ENCODE results near the gene INO80C. TPM values are rescaled to one million over a fixed set of nuclear protein-coding genes. Genes with fewer than 3 reads are reported as not detected.
"Not testable (repeated sequence)": the region's sequence is repeated elsewhere in the genome, so short reads cannot be mapped to it uniquely, and the experiment has no call there.

Gene INO80C
- total RNA-seq, 1 donor from 2014 or later = 12.9 TPM

DNA sequence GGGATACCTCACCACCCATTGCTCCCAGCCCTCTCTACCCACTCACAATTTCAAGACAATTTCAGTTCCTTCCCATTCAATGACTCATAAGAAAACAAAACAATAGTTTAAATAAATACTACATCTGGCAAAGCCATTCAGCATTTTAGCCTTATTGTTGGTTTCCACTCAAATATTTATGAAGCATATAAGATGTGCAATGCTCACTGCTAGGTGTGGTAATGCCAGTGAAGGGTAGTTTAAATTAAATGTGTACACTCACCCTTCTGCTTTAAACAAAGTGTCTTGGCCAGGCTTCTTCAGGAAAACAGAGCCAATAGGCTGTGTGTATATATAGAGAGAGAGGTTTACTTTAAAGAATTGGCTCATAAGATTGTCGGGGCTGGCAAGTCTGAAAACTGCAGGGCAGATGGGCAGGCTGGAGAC is 37.0 kb downstream of the INO80C start:
- DNase-seq (ENCODE audit: low read depth in 2 of 2) = peak in 1 of 2 donors; percentile 62

- DNase-seq (ENCODE audit: low read depth in 2 of 2) = no peak
Measured at GRCh38 chr18:35459997-35460396, 37.8 kb downstream of the INO80C start.

DNA sequence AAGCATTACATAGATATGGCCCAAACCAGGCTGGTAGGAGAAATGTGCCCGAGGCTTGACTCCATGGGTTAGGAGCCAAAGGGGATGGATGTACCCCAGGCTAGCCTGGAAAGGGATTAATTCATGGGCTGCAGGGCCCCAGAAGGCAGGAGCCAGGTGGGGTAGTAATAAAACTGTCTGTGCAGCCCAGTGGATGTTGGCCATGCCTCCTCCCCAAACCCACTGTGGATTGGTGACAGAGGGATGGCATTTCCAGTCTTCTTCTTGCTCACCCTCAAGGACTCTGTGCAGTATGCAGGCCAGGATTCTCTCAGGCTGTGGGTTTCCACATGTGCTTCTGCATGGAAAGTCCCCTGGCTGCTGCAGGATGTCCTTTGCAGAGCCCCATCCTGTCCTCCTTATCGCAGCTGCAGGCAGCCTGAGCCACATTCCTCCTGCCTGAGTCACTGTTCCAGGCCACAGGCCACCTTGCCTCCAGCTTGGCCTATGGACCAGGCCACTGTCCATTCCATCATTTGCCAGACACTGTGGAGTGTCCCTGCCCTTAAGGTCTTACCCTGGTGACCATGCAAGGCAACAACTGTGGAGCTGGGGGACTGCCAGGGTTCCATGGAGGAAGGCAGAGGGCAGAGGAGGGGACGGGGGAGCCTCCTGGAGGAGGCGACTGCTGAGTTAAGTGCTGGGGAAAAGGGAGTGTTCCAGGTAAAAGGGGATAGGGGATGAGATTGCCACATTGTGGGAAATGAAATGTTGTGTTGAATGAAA is 38.9 kb downstream of the INO80C start:
- peak; percentile 98 for DNase-seq (ENCODE audit: low read depth in 2 of 2)

GRCh38 chr18:35458271-35458670 is 39.5 kb downstream of the INO80C start:
- DNase-seq (ENCODE audit: low read depth in 2 of 2) = no peak

- DNase-seq (ENCODE audit: low read depth in 2 of 2) = no peak
Measured at GRCh38 chr18:35457140-35457704, 40.5 kb downstream of the INO80C start.

- DNase-seq (ENCODE audit: low read depth in 2 of 2) = peak; percentile 65 to 79
Measured at GRCh38 chr18:35455926-35456763, 41.6 kb downstream of the INO80C start.

DNA sequence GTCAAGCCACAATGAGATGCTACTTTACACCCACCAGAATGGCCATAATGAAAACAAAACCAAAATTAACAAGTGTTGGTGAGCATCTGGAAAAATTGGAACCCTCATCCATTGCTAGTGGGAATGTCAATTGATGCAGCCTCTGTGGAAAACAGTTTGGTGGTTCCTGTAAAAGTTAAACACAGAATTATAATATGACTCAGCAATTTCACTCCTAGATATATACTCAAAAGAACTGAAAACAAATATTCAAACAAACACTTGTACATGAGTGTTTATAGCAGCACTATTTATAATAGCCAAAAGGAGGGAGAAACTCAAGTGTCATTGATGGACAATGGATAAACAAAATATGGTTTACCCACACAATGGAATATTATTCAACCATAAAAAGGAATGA is 43.0 kb downstream of the INO80C start:
- DNase-seq (ENCODE audit: low read depth in 2 of 2) = no peak

DNA sequence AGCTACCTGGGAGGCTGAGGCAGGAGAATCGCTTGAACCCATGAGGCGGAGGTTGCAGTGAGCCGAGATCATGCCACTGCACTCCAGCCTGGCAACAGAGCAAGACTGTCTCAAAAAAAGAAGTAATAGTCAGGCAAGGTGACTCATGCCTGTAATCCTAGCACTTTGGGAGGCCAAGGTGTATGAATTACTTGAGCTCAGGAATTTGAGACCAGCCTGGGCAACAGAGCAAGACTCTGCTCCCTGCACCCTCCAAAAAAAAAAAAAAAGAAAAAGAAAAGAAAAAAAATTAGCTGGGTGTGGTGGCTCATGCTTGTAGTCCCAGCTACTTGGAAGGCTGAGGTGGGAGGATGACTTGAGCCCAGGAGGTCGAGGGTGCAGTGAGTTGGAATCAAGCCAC is 44.7 kb downstream of the INO80C start:
- not testable (repeated sequence) for DNase-seq (ENCODE audit: low read depth in 2 of 2)

DNA sequence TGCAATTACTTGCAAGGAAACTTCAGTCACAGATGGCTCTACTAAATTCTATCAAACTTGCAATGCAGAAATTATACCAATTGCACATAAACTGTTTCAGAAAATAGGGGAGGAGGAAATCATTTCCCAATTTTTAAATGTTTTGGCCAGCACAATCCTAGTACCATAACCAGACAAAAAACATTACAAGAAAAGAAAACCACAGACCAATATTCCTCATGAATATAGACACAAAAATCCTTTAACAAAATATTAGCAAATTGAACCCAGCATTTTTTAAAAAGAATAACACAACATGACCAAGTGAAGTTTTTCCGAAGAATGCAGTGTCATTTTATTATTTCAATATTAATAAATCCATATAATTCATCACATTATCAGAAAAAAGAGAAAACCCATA is 45.8 kb downstream of the INO80C start:
- DNase-seq (ENCODE audit: low read depth in 2 of 2) = no peak

- no peak for DNase-seq (ENCODE audit: low read depth in 2 of 2)
Measured at GRCh38 chr18:35451032-35451431, 46.7 kb downstream of the INO80C start.

DNA sequence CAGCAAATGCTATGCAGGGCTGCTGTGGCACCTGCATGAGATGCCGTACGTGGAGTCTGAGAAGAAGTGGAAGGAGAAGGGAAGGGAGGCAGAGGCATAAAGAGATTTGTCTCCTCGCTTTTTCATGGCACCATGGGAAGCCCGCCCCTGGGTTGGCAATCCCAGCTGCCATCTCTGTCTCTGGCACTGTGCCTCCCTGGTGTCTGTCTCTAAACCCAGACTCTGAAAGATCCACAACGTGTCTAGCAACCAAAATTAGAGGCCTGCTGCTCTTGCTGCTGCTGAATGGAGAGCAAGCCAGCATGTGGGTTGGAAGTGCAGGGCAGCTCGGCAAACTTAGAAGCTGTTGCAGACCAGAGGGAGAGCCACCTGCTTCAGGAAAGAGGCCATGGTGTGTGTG is 53.1 kb downstream of the INO80C start:
- no peak for DNase-seq (ENCODE audit: low read depth in 2 of 2)

DNA sequence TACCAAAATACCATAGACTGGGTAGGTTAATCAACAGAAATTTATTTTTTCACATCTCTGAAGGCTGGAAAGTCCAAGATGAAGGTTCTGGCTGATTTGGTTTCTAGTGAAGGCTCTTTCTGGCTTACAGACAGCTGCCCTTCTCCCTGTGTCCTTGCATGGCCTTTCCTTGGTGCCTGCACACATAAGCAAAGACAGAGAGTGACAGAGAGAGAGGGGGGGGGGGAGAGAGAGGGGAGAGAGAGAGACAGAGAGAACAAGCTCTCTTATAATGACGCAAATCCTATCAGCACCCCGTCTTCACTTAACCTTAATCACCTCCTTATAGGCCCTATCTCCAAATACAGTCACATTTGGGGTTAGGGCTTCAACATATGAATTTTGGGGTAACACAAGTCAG is 53.9 kb downstream of the INO80C start:
- DNase-seq (ENCODE audit: low read depth in 2 of 2) = no peak

- DNase-seq (ENCODE audit: low read depth in 2 of 2) = no peak
Measured at GRCh38 chr18:35443434-35443833, 54.3 kb downstream of the INO80C start.

DNA sequence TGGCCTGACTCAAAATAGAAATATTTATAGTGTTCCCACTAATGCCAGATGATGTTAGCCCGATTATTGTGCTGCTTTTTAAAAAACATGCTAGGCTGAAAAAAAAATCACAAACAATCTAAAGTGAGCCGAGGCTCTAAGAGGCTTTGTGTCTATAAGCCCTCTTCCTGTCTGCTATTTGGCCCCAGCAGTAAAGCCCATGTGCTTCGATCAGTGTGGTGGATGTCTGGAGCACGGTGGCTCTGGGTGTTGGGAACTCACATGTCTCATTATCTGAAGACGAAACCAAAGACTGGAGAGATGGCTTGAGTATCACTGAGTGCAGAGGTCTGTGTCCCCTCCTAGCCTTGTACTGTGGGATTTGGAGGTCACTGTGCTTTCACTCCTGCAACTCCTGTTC is 55.1 kb downstream of the INO80C start:
- no peak for DNase-seq (ENCODE audit: low read depth in 2 of 2)

DNA sequence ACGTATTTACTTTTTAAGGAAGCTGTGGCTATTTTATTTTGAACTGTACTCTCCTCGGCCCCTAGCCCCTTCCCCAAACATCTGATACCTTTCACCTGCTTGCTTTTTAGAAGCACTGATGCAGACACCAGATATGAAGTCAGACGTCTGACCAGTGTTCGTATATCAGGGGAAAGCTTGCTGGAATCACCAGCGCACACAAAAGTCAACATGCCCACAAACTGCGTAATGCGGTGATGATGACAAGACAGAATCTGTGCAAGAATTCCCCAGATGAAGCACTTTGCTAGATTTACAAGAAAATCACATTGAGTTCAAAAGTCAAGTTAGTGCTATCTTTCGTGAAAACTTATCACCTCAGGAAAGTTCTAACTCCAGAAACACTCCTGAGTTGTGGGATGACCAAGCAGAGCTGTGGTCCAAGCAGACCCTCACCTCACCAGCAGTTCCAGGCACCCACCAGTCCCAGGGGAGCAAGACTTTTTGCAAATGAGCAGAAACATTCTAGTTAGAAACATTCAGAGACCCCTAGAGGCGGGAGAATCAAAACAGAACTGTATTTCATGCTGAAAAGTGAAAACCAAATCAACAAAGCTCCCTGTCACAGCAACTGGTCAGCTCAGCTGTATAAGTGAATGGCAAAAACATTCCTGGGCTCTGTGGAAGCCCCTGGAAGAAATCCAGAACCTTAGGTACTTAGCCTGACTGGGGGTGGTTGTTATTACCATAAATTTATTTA is 55.7 kb downstream of the INO80C start:
- DNase-seq (ENCODE audit: low read depth in 2 of 2) = no peak

DNA sequence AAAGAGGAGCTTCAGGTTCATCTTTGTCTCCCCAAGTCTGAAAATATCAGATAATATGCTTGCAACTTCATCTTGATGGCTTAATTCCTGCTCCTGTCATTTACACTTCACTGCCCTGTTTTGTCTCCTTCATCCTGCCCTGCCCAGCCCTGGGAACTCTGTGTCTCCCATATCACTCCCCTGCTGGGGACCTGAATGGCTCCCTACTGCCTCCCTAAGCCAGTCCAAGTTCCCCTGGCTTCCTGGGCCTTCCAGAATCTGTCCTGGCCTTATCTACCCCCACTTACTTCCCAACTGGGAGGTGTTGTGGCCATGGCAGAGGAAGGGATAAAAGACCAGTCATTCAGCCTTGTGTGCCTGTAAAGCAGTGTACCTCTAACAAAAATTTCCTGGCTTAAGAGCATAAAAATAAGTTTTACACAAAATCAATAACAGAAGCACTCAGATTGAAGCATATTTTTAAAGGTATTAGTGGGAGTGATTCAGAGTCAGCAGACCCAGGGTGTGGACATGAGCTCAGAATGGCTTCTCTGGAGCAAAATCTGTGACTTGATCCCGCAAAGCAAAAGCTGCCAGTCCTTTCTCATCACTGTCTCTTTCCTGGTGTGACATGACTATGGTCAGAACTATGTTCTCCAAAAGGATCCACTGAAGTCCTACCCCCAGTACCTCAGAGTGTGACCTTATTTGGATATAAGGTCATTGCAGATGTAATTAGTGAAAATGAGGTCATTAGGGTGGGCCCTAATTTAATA is 59.1 kb downstream of the INO80C start:
- no peak for DNase-seq (ENCODE audit: low read depth in 2 of 2)

DNA sequence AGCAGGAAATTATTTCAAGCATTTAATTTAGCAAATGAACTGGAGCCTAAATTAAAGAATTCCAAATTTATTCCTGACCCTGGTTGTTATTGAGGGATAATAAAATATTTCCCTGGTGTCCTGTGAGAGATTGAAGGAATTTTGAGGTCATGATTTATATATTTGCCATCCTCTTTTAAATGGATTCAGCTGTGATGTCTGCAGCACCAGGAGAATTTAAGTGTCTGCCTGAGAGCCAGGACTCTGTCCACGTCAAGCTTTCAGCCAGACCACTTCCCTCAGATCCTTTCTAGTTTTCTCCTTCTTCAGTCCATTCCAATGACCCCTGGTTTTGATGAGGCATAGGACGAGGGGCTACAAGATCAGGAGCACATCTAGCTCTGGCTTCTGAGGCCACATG is 59.9 kb downstream of the INO80C start:
- no peak for DNase-seq (ENCODE audit: low read depth in 2 of 2)

DNA sequence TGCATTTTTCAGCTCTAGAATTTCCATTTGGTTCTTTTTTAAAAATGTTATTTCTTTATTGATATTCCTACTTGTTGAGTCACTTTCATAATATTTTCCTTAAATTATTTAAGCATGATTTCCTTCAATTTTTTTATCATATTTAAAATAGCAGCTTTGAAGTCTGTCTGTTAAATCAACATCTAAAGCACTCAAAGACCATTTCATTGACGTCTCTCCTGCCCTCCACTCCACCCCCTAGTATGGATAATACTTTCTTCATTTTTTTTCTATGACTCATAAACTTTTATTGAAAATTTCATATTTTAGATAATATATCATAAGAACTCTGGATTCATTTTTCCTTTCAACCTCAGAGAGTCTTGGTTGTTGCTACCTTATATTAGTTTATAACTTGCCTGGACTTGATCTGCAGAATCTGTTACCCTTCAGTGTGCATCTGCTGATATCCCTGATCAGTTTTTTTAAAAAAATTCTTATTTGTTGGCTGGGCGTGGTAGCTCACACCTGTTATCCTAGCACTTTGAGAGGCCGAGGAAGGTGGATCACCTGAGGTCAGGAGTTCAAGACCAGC is 61.6 kb downstream of the INO80C start:
- DNase-seq (ENCODE audit: low read depth in 2 of 2) = no peak

- DNase-seq (ENCODE audit: low read depth in 2 of 2) = no peak
Measured at GRCh38 chr18:35435401-35435800, 62.4 kb downstream of the INO80C start.

GRCh38 chr18:35432565-35433001 is 65.2 kb downstream of the INO80C start:
- DNase-seq (ENCODE audit: low read depth in 2 of 2) = no peak

- no peak for DNase-seq (ENCODE audit: low read depth in 2 of 2)
Measured at GRCh38 chr18:35431374-35431741, 66.4 kb downstream of the INO80C start.
